ENCODE results near the gene GRID1. TPM values are rescaled to one million over a fixed set of nuclear protein-coding genes. Genes with fewer than 3 reads are reported as not detected.

The GRID1 gene
- total RNA-seq, 1 experiment from 2014 or later = 0.37 TPM

DNA sequence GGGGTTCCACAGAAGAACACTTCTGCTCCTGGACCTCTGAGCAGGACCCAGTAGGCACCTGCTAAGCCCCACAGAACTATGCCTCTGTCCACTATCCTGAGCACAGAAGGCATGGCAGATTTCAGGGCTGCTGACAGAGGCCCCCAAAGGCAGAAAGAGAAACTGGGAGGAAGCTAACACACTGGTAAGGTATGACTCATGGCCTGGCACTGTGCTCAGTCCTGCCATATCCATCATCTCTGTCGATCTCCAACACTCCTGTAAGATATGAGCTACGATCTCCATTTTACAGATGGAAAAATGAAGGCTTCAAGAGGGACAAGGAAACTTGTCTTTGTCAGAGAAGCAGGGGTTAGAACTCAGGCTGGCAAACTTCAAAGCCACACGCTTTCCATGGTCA is 62.2 kb downstream of the GRID1 start:
- CTCF ChIA-PET = interaction anchor here (1.0 to 1.3 kb wide), 3 partner anchors 12 to 165 kb away, joined by 3 to 4 read pairs (median 3); no protein-coding TSS in a partner anchor
- no peak for ATAC-seq
- no peak for TF ChIP-seq SMAD3 (CRISPR knock-in tag; IDR thresholded peaks at IDR 0.05; ENCODE audit: borderline replicate concordance)
- no peak for TF ChIP-seq ZNF121 (CRISPR knock-in tag; IDR thresholded peaks at IDR 0.05)
- no peak for TF ChIP-seq JAZF1 (CRISPR knock-in tag; IDR thresholded peaks at IDR 0.05)
- TF ChIP-seq OVOL2 (CRISPR knock-in tag; IDR thresholded peaks at IDR 0.05; ENCODE audit: borderline replicate concordance) = no peak
- TF ChIP-seq, protein P1, sequence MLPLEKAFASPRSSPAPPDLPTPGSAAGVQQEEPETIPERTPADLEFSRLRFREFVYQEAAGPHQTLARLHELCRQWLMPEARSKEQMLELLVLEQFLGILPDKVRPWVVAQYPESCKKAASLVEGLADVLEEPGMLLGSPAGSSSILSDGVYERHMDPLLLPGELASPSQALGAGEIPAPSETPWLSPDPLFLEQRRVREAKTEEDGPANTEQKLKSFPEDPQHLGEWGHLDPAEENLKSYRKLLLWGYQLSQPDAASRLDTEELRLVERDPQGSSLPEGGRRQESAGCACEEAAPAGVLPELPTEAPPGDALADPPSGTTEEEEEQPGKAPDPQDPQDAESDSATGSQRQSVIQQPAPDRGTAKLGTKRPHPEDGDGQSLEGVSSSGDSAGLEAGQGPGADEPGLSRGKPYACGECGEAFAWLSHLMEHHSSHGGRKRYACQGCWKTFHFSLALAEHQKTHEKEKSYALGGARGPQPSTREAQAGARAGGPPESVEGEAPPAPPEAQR (CRISPR knock-in tag; IDR thresholded peaks at IDR 0.05) = no peak
- TF ChIP-seq ZNF232 (CRISPR knock-in tag; IDR thresholded peaks at IDR 0.05) = no peak
- TF ChIP-seq IRF2 (CRISPR knock-in tag; IDR thresholded peaks at IDR 0.05; ENCODE audit: borderline replicate concordance, low read depth) = no peak
- TF ChIP-seq, protein P2, sequence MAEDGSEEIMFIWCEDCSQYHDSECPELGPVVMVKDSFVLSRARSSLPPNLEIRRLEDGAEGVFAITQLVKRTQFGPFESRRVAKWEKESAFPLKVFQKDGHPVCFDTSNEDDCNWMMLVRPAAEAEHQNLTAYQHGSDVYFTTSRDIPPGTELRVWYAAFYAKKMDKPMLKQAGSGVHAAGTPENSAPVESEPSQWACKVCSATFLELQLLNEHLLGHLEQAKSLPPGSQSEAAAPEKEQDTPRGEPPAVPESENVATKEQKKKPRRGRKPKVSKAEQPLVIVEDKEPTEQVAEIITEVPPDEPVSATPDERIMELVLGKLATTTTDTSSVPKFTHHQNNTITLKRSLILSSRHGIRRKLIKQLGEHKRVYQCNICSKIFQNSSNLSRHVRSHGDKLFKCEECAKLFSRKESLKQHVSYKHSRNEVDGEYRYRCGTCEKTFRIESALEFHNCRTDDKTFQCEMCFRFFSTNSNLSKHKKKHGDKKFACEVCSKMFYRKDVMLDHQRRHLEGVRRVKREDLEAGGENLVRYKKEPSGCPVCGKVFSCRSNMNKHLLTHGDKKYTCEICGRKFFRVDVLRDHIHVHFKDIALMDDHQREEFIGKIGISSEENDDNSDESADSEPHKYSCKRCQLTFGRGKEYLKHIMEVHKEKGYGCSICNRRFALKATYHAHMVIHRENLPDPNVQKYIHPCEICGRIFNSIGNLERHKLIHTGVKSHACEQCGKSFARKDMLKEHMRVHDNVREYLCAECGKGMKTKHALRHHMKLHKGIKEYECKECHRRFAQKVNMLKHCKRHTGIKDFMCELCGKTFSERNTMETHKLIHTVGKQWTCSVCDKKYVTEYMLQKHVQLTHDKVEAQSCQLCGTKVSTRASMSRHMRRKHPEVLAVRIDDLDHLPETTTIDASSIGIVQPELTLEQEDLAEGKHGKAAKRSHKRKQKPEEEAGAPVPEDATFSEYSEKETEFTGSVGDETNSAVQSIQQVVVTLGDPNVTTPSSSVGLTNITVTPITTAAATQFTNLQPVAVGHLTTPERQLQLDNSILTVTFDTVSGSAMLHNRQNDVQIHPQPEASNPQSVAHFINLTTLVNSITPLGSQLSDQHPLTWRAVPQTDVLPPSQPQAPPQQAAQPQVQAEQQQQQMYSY (CRISPR knock-in tag; IDR thresholded peaks at IDR 0.05) = no peak
- no peak for TF ChIP-seq MXD4 (CRISPR knock-in tag; IDR thresholded peaks at IDR 0.05; ENCODE audit: borderline replicate concordance)
- no peak for TF ChIP-seq CREM (CRISPR knock-in tag; IDR thresholded peaks at IDR 0.05)
- TF ChIP-seq ETV6 (CRISPR knock-in tag; IDR thresholded peaks at IDR 0.05) = no peak
- TF ChIP-seq NR3C1 (CRISPR knock-in tag; conservative IDR thresholded peaks at IDR 0.05; ENCODE audit: low read depth) = no peak
- no peak for TF ChIP-seq EMX1 (CRISPR knock-in tag; IDR thresholded peaks at IDR 0.05)
- TF ChIP-seq, protein P3, sequence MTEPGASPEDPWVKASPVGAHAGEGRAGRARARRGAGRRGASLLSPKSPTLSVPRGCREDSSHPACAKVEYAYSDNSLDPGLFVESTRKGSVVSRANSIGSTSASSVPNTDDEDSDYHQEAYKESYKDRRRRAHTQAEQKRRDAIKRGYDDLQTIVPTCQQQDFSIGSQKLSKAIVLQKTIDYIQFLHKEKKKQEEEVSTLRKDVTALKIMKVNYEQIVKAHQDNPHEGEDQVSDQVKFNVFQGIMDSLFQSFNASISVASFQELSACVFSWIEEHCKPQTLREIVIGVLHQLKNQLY (CRISPR knock-in tag; IDR thresholded peaks at IDR 0.05) = no peak
- TF ChIP-seq GRHL2 (CRISPR knock-in tag; IDR thresholded peaks at IDR 0.05; ENCODE audit: insufficient replicate concordance, severe bottlenecking) = no peak
- TF ChIP-seq, protein P4, sequence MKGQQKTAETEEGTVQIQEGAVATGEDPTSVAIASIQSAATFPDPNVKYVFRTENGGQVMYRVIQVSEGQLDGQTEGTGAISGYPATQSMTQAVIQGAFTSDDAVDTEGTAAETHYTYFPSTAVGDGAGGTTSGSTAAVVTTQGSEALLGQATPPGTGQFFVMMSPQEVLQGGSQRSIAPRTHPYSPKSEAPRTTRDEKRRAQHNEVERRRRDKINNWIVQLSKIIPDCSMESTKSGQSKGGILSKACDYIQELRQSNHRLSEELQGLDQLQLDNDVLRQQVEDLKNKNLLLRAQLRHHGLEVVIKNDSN (CRISPR knock-in tag; IDR thresholded peaks at IDR 0.05) = no peak
- TF ChIP-seq FOXJ3 (CRISPR knock-in tag; IDR thresholded peaks at IDR 0.05; ENCODE audit: borderline replicate concordance) = no peak
- TF ChIP-seq, protein P5, sequence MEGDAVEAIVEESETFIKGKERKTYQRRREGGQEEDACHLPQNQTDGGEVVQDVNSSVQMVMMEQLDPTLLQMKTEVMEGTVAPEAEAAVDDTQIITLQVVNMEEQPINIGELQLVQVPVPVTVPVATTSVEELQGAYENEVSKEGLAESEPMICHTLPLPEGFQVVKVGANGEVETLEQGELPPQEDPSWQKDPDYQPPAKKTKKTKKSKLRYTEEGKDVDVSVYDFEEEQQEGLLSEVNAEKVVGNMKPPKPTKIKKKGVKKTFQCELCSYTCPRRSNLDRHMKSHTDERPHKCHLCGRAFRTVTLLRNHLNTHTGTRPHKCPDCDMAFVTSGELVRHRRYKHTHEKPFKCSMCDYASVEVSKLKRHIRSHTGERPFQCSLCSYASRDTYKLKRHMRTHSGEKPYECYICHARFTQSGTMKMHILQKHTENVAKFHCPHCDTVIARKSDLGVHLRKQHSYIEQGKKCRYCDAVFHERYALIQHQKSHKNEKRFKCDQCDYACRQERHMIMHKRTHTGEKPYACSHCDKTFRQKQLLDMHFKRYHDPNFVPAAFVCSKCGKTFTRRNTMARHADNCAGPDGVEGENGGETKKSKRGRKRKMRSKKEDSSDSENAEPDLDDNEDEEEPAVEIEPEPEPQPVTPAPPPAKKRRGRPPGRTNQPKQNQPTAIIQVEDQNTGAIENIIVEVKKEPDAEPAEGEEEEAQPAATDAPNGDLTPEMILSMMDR (IDR thresholded peaks at IDR 0.05) = no peak

DNA sequence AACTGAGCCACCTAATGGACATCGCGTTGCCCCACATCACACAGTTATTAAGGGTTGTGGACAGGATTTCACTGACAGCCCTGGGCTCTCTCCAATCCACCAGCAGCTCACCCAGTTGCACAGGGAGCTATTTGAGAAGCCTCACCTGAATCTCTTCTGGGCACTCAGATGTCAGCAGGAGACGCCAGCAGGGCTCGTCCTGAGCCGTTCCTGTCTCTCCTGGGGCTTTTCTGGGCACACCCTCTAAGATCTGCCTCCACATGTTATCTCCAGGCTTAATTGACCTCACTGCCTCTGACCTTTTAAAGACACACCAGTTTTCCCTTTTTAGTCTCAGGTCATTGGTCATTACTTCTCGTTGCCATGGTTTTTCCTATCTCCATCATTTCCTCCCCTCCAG is 63.0 kb downstream of the GRID1 start:
- DNase-seq (ENCODE audit: low spot score) (no peak), ATAC-seq (no peak)
- ChIA-PET CTCF (interaction anchor here (1.0 to 1.3 kb wide), 3 partner anchors 9 to 164 kb away, joined by 3 to 4 read pairs (median 3); no protein-coding TSS in a partner anchor), POLR2A (no interaction called here)
- Mint-ChIP-seq H3K4me1 (peaks cover 1% of the 10 kb centered on the region; the same call in 1 of the 2 replicates), H3K27me3 (ENCODE audit: low read depth) (no peaks in the 10 kb centered on the region), H3K4me3 (no peak overlapping the region), H3K9me3 (peaks cover 9% of the 10 kb centered on the region), H3K36me3 (no peaks in the 10 kb centered on the region), H3K27ac (no peak overlapping the region)
- TF ChIP-seq MXD4 (CRISPR knock-in tag; IDR thresholded peaks at IDR 0.05; ENCODE audit: borderline replicate concordance) (no peak), RELA (CRISPR knock-in tag; IDR thresholded peaks at IDR 0.05; ENCODE audit: borderline replicate concordance) (no peak), RORB (CRISPR knock-in tag; IDR thresholded peaks at IDR 0.05) (no peak), ETV6 (CRISPR knock-in tag; IDR thresholded peaks at IDR 0.05) (no peak), TEAD4 (CRISPR knock-in tag; IDR thresholded peaks at IDR 0.05) (no peak)
- TF ChIP-seq, protein P6, sequence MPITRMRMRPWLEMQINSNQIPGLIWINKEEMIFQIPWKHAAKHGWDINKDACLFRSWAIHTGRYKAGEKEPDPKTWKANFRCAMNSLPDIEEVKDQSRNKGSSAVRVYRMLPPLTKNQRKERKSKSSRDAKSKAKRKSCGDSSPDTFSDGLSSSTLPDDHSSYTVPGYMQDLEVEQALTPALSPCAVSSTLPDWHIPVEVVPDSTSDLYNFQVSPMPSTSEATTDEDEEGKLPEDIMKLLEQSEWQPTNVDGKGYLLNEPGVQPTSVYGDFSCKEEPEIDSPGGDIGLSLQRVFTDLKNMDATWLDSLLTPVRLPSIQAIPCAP (CRISPR knock-in tag; IDR thresholded peaks at IDR 0.05) = no peak
- TF ChIP-seq, protein P7, sequence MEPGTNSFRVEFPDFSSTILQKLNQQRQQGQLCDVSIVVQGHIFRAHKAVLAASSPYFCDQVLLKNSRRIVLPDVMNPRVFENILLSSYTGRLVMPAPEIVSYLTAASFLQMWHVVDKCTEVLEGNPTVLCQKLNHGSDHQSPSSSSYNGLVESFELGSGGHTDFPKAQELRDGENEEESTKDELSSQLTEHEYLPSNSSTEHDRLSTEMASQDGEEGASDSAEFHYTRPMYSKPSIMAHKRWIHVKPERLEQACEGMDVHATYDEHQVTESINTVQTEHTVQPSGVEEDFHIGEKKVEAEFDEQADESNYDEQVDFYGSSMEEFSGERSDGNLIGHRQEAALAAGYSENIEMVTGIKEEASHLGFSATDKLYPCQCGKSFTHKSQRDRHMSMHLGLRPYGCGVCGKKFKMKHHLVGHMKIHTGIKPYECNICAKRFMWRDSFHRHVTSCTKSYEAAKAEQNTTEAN (CRISPR knock-in tag; IDR thresholded peaks at IDR 0.05) = no peak

More for the DNA sequence above, 62.2 kb downstream of the GRID1 start:
- H3K4me1 Mint-ChIP-seq = no peaks in the 10 kb centered on the region
- H3K9me3 Mint-ChIP-seq = peaks cover 9% of the 10 kb centered on the region
- no peaks in the 10 kb centered on the region for H3K36me3 Mint-ChIP-seq
- H3K27ac Mint-ChIP-seq = no peak overlapping the region
- H3K4me3 Mint-ChIP-seq = no peak overlapping the region
- no peak for DNase-seq (ENCODE audit: low spot score)
- H3K27me3 Mint-ChIP-seq (ENCODE audit: low read depth) = no peaks in the 10 kb centered on the region
- POLR2A ChIA-PET = no interaction called here

All from WTC11 (cell line).